Urothelium cell line (cell line): Measurements from ENCODE around the gene NEK6.
"Not testable (repeated sequence)": the region's sequence is repeated elsewhere in the genome, so short reads cannot be mapped to it uniquely, and the experiment has no call there.

Experiments used
- DNase-seq: peaks from one replicate; pipeline ENCODE4 v3.0.0; 2011; ENCODE audit warnings: low spot score, mixed read lengths
- FAIRE-seq: peaks from 2 replicates; lab custom pipeline; 2011; peaks lifted over from hg19 to GRCh38; lab: Jason Lieb, UNC

Gene NEK6

DNA sequence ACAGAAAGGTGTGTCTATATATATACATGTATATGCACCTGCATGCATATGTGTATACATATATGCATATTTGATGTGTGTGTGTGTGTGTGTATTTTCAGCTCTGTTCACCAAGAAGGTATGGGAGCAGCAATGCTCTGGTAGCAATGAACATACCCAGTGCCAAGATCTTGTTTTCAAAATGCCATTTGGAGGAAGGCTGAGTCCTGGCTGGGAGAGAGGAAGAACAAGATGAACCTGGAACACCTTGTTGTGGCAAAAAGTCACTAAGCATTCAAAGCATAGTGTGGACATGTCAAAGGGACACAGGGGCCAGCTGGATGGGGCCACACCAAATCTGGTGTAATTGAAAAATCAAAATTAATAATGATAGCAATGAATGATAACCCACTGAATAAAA, 31.8 kb upstream of the NEK6 start:
- no peak for DNase-seq
- no peak for FAIRE-seq

DNA sequence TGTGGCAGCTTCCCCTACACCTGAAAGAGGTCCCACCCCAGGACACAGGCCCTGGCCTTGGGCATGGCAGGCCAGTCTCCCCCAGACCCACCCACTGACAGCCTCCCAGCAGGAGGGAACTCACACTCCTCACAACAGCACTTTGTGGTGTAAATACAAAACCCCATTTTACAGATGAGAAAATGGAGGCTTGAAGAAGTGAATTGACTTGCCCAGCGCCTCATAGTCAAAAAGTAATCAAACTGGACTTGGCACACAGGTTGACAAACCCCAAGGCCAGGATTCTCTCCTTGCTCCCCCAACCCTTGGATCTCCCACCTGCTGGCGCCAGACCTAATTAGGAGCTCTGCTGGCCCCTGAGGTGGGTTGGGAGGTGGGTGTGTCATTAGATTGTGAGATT, 29.2 kb upstream of the NEK6 start:
- FAIRE-seq (no peak), DNase-seq (no peak)

DNA sequence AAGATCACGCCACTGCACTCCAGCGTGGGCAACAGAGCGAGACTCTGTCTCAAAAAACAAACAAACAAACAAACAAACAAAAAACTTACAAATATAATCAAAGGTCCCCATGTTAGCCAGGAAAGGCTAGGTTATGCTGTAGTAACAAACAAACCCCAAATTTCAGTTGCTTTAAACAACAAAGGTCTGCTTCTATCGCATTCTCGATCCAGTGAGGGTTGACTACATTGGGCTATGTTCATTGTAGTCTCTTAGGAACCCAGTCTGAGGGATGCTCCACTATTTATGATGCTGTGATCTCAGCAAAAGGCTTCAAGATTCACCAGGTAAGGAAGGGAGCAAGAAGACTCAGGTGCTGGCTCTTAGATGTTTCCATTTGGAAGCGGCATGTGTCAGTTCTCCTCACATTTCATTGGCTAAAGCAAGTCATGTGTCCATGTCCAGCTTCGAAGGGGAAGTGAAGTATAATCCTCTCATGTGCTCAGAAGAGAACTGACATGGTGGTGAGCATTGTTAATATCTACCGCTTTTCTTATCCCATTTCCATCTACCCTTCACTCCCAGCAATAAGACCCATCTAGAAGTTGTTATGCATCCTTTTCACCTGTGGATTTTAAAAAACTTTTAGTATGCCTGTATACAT, 26.5 kb upstream of the NEK6 start:
- FAIRE-seq (no peak), DNase-seq (no peak)

DNA sequence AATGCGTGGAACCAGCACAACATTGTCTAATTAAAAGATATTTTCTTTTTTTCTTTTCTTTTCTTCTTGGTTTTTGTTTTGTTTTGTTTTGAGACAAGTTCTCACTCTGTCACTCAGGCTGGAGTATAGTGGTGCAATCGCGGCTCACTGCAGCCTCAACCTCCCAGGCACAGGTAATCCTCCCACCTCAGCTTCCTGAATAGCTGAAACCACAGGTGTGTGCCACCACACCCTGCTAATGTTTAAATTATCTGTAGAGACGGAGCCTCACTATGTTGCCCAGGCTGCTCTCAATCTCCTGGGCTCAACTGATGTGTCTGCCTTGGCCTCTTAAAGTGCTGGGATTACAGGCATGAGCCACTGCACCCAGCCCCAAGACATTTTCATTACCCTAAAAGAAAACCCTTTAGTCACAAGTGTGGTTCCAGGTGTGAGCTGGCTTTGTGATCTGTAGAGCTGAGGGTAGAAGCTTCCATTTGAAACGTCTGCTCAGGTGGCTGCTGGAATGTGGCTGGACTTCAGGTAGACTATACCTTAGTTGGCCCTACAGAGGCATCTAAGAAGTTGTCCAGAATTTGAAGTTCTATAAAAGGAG, 19.1 kb upstream of the NEK6 start:
- DNase-seq (no peak), FAIRE-seq (no peak)

DNA sequence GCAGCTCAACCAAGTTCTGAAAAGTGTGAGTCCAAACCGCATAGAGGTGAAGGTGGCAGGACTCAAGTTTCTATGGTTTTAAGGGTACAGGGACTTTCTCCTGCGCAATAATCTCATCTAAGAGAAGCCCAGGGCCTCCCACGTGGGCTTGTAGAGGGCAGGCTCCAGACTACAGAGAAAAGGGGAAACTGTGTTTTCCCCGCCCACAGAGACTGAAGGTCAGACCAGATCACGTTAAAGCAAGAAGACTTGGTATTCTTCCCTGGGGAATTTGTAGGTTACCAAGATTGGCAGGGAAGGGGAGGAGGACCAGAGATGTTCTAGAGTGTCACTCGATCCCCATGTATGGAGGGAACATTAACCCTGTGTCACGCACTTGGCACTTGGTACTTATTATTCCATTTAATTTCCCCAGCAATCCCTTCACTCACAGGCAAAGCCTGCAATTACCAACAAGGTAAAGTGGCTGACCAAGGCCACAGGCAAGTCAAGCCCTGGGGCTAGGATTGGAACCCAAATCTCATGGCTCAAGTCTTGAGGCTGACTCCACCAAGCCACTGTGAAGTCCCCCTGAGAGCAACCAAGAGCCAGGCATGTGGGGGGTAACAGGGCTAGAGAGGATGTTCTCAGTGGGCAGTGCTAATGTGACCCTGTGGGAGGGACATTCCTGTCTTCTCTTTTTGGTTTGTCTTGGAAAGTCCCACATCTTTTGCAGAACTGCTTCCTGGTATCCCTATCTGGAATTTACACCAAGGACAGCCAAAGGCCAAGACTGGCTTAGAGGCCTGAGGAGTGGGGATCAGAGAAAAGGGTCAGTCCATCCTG, 18.3 kb upstream of the NEK6 start:
- FAIRE-seq (no peak), DNase-seq (no peak)

DNA sequence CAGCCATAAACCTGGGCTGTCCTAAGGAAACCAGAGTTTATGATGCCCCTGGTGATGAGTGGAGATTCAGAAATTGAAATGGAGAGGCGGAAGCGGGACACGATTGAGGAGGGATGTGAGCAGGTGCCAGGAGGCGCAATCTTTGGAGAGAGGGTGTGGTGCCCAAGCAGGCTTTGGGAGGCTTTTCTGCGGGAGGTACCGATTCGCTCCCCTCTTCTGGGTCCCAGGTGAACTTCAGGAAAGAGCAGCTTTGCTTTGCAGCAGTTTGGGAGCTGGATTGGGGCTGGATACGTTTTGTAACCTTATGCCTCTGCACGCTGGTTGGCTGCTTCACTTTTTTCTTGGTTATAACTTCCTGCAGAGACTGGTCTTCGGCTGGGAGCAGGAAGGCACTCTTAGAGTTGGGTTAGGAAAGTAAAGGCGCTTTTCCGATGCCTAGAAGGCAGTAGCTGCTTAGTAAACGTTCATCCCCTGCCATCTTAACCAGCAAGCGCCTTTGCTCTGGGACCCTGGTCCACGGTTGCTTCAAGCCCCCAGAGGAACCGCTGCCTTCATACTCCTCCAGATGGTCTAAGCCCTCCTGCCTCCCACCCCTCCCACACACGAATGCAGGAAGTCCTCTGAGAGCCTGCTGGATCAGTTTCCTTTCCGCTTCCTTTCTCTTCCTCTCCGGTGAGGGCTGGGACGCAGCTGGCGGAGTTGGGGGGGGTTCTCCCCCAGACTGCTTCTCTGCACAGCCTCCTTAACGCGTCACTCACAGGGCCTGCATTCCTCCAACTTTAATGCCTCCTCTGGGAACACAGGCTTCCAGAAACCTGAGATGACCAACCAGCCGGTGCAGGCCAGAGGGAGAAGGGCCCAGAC, 15.2 kb upstream of the NEK6 start:
- DNase-seq (no peak), FAIRE-seq (no peak)

DNA sequence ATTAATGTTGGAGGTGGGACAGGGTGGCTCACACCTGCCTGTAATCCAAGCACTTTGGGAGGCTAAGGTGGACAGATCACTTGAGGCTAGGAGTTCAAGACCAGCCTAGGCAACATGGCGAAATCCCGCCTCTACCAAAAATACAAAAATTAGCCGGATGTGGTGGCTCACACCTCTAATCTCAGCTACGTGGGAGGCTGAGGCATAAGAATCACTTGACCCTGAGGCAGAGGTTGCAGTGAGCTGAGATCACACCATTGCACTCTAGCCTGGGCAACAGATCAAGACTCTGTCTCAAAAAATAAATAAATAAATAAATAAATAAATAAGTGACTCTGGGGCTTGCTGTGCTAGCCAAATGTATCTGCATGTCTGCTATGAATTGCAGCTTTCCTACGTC, 10.4 kb upstream of the NEK6 start:
- DNase-seq, FAIRE-seq: not testable (repeated sequence)

DNA sequence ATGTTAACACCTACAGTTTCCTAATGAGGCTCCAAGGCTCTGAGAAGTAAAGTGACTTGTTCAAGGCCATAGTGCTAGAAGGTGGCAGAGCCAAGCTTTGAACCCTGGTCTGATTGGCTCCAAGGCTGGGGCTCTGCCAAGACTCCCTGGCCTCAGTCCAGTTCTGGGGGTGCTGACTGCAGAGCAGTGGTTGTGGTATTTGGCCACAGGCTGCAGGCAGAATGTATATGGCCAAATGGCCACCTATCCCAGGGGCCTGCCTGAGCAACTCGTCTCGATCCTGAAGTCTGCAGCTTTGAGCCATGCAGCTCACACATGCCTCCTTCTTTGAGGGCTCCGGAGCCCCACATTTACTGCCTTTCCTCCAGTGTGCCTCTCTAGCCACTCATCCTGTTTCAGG, 9.7 kb upstream of the NEK6 start:
- peak; percentile 15 for DNase-seq
- no peak for FAIRE-seq

DNA sequence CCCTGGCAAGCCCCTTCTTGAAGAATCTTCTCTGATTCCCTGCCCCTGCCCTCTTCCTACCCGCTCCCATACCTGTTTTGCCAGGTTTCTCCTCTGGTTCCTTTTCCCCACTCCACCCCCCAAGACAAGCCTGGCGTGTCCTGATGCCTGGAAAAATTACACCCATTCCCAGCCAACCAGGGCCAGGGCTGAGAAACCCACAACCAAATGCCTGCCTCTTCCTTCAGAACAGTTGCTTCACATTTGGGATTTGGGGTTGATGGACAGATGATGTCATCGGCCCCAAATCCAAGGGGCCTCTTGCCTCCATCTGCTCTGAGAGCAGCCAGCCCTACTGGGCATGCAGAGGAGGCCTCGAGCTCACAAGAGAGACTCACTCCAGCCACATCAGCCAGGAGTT, 8.8 kb upstream of the NEK6 start:
- DNase-seq (no peak), FAIRE-seq (no peak)

DNA sequence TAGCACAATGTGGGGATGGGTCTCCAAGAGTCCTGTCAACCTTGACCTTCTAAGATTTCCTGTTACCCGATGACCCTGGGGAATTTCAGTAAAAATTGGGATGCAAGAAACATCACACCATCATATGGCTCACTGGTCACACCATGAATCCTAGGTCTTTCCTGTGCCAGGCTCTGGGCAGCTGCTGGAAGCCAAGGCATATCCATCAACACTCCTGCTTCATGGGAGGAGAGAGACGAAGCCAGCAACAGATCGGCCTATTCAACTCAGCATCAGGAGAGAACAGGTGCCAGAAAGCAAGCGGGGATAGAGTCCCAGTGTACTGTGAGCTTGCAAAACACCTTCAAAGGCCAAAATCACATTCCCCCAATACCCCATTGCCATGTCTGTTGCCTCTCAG, 6.5 kb upstream of the NEK6 start:
- no peak for FAIRE-seq

DNA sequence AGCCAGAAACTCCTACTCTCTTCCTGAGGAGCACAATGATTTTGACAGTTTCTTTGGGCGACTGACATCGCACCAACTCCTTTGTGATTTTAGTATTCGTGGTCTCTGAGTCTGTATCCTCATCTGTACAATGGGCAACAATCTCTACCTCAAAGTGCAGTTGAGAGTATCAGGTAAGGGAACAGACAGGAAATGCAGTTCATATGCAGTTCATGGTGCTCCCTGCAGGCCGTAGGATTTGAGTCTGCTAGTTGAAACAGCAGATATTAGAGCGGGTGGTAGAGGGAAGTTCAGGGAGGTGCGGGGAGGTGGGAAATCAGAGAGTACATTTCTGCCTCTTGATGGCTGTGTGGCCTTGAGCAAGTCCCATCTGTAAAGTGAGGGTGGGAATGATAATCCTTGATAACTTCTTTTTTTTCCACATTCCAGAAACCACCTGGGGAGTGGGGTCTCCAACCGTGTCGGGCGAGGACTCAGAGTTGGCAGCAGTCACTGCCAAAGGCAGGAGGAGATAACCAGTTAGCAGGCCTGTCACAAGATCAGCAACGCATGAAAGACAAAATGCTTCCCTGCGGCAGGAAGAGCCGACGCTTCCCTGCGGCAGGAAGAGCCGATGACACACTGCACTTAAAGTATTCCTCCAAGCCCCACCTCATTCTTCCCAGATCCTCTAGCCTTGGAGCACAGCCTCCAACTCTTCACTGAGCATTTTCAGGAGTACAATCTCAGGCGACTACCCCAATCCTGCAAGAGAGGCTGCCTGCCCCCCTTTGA, 6.0 kb upstream of the NEK6 start:
- DNase-seq (peak; percentile 66), FAIRE-seq (no peak)

More for the DNA sequence above, 6.5 kb upstream of the NEK6 start:
- no peak for DNase-seq

DNA sequence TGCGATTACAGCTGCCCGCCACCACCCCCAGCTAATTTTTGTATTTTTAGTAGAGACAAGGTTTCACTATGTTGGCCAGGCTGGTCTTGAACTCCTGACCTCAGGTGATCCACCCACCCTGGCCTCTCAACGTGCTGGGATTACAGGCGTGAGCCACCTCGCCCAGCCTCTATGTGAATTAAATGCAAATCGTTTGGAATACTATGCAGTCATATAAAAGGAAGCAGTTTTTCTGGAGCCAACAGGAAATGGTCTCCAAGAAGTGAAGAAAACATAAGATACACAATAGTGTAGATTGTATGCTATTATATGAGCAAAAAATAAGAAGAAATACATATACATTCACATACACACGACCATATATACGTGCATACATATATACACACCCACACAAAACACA, 4.9 kb upstream of the NEK6 start:
- not testable (repeated sequence) for DNase-seq, FAIRE-seq

DNA sequence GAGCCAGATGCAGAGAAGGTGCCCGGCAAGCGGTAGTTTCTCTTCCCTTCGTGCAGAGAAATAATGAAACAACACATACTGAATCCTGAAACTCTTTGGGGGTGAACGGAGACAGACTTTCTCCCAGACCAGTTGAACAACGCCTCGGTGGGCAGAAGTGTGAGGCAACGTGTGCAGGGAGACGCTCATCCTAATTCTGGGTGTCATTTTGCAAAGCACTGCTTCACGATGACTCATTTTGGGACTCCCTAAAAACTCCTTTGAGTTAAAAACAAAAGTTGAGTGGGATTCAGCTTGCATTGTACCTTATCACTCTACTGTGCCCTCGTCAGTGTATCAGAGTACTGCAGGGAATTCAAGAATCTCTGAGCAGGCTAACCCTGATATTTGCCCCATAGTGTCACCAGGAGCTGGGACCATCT, 3.5 kb upstream of the NEK6 start:
- DNase-seq (no peak), FAIRE-seq (no peak)

DNA sequence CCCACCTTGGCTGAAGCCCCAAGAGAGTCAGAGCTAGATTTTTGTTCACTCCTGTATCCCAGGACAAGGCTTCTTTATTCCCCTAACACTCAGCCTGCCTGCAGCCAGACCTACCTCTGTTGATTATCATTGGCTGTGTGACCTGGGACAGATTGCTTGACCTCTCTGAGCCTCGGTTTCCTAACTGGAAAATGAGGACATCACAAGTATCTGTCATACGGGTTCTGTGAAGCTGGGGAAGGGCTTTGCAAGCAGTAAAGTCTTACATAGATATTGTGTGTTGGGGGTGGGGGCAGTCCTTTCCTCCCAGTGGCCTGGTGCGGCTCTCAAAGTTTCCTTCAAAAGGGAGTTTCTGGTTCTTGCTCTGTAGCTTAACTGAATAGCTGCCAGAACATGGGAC, 2.5 kb upstream of the NEK6 start:
- DNase-seq, result no peak
- FAIRE-seq, result no peak

DNA sequence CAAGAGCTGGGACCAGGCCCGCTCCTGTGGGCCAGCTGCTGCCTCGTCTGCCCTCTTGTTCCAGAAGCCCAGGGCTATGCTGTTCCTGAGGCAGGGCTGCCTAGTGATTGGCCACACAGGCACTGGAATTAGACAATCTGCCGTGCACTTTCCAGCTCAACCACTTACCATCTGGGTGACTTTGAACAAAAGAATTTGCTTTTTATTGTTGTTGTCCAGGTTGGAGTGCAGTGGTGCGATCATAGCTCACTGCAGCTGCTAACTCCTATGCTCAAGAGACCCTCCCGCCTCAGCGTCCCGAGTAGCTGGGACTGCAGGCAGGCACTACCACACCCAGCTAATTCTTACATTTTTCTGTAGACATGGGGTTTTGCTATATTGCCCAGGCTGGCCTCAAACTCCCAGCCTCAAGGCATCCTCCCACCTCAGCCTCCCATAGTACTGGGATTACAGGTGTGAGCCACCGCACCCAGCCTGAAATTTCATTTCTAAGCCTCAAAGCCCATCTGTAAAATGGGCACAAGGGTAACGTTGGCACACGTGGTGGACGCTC, 1.2 kb upstream of the NEK6 start:
- no peak for FAIRE-seq

DNA sequence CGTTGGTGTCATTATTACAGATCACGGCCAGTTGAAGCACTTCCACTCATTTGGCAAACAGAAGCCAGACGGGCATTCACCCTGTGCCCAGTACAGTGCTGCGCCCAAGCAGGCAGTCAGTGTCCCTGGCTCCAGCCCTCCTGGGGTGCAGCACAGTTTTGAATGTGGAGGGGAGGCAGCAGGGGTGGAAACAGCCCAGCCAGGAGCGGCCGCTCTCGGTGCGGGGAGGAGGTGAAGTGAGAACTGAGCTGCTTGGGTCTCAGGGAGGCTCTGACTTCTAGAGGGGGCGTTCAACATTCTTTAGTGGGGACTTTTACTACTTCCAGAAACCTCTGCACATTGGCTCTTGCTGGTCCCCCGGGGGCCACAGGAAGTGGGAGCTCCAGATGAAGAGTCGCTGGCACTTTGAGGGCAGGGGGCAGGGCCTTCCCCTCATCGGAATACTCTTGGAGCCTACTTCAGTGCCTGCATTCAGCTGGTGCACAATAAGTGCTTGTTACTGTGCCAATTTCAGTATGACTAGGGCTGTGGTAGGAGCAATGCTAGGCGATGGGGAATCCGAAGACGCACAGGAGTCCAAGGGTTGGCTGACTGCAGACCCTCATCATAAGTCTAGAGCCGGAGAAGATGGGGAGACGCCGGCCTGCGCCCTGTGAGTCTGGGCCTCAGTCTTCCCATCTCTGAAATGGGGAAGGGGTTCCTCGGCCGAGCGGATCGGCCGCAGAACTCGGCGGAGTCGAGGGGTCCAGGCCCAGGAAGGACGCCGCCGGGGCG, 492 bp upstream of the NEK6 start:
- FAIRE-seq, result no peak
- DNase-seq, result no peak

More for the DNA sequence above, 1.2 kb upstream of the NEK6 start:
- peak; percentile 76 for DNase-seq

DNA sequence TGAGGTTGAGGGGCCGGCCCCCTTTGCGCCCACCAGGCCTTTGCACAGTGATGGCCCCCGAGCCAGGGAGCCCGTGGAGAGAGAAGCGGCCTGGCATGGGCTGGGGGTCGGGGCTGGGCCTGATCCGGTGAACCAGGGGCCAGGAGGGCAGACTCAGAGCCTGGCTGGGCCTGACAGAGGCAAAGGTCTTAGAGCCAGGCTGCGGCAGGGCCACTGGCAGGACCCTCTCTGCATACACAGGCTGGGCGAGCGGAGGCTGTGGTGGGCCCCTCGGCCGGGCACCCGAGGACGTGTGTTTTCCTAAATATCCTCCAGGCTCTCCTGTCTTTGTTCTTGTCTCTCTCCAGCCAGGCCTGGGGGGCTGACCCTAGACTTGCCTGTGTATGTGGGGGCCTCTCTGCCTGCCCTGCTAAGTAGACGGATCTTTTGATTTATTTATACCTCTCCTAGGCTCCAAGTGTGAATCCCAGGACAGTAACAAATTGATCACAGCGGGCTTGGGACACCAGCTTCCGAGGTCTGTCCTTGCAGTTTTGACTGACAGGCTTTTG, 933 bp downstream of the NEK6 start:
- DNase-seq (no peak), FAIRE-seq (no peak)

DNA sequence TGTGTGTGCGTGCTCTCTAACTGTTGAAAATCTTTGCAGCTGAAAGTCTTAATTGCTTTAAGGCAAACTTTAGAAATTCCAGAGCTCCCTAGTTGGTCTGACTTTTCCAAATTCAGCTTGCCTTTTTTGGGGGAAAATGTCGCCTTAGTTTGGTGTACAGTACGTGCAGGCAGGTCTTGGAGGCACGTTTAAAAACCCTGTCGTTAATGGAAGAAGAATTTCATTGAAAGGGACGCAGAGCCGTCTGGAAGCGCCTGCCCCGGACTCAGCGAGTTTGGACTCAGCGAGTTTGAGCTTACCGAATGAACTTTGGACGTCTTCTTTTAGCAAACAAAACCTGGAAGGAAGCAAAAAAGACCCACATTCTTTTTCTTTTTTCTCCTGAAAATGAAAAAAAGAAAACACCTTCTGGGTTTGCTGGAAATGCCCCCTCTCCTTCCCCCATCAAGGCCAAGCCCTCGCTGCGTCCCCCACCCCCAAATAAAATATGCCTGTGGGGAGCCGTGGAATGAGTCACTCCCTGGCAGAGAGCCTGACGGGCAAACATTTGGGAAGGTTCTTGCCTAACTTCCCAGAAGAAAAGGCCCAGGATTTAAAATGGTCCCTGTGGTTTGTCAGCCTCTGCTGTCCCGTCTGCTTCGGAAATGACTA, 1.5 kb downstream of the NEK6 start:
- DNase-seq (peak; percentile 73), FAIRE-seq (no peak)
